ENCODE data around the gene PXDC1. TPM values are rescaled to one million over a fixed set of nuclear protein-coding genes. Genes with fewer than 3 reads are reported as not detected.

Gene PXDC1
- total and polyA plus RNA-seq, 4 donors: 24.1 to 106 (median 77.6) TPM

- Histone ChIP-seq H3K4me1 (ENCODE audit: control insufficient read depth in 4 of 4, insufficient read depth in 4 of 4, low read length in 3 of 4) (peaks cover 27 to 95% (median 75%) of the 10 kb centered on the region in 4 donors), H3K9me3 (ENCODE audit: control insufficient read depth in 4 of 4, low read length in 3 of 4) (no peaks in the 10 kb centered on the region), H3K4me3 (ENCODE audit: low read depth in 1 of 3, low read length in 3 of 3) (no peak overlapping the region), H3K36me3 (ENCODE audit: control insufficient read depth in 4 of 4, insufficient read depth in 3 of 4, low read depth in 1 of 4, low read length in 3 of 4) (peaks cover 0 to 5% (median 0%) of the 10 kb centered on the region in 4 donors), H3K27me3 (ENCODE audit: control insufficient read depth in 4 of 4, insufficient read depth in 4 of 4, low read length in 3 of 4) (no peaks in the 10 kb centered on the region), H3K9ac (ENCODE audit: low read depth in 1 of 2, low read length in 2 of 2) (peak overlapping the region in 1 of 2 donors; percentile 65), H3K27ac (ENCODE audit: low read depth in 1 of 2, low read length in 2 of 2) (peak overlapping the region; percentile 81 to 96)
- no peak for DNase-seq (ENCODE audit: low spot score)
- no peak for TF ChIP-seq JUND (IDR thresholded peaks at IDR 0.05)
- TF ChIP-seq HNF4A (conservative IDR thresholded peaks at IDR 0.05): no peak
- no peak for TF ChIP-seq SP1 (IDR thresholded peaks at IDR 0.05)
- WGBS: 81% methylated on average over 19 of the region's 19 CpGs
Measured at GRCh38 chr6:3744211-3744900, 7.2 kb downstream of the PXDC1 start.

- peak overlapping the region in 2 of 3 donors; percentile 19 to 27 for H3K4me3 ChIP-seq (ENCODE audit: low read depth in 1 of 3, low read length in 3 of 3)
- H3K9me3 ChIP-seq (ENCODE audit: control insufficient read depth in 4 of 4, low read length in 3 of 4): no peaks in the 10 kb centered on the region
- no peak for DNase-seq (ENCODE audit: low spot score)
- TF ChIP-seq SP1 (IDR thresholded peaks at IDR 0.05): no peak
- TF ChIP-seq FOXA1 (IDR thresholded peaks at IDR 0.05): no peak
- TF ChIP-seq, protein P1, sequence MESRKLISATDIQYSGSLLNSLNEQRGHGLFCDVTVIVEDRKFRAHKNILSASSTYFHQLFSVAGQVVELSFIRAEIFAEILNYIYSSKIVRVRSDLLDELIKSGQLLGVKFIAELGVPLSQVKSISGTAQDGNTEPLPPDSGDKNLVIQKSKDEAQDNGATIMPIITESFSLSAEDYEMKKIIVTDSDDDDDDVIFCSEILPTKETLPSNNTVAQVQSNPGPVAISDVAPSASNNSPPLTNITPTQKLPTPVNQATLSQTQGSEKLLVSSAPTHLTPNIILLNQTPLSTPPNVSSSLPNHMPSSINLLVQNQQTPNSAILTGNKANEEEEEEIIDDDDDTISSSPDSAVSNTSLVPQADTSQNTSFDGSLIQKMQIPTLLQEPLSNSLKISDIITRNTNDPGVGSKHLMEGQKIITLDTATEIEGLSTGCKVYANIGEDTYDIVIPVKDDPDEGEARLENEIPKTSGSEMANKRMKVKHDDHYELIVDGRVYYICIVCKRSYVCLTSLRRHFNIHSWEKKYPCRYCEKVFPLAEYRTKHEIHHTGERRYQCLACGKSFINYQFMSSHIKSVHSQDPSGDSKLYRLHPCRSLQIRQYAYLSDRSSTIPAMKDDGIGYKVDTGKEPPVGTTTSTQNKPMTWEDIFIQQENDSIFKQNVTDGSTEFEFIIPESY (IDR thresholded peaks at IDR 0.05): no peak
- TF ChIP-seq REST (IDR thresholded peaks at IDR 0.05): no peak
- TF ChIP-seq YY1 (IDR thresholded peaks at IDR 0.05): no peak
- TF ChIP-seq JUND (IDR thresholded peaks at IDR 0.05): no peak
- TF ChIP-seq NR2F2 (IDR thresholded peaks at IDR 0.05): no peak
- no peak for TF ChIP-seq HNF4G (IDR thresholded peaks at IDR 0.05)
- TF ChIP-seq, protein P2, sequence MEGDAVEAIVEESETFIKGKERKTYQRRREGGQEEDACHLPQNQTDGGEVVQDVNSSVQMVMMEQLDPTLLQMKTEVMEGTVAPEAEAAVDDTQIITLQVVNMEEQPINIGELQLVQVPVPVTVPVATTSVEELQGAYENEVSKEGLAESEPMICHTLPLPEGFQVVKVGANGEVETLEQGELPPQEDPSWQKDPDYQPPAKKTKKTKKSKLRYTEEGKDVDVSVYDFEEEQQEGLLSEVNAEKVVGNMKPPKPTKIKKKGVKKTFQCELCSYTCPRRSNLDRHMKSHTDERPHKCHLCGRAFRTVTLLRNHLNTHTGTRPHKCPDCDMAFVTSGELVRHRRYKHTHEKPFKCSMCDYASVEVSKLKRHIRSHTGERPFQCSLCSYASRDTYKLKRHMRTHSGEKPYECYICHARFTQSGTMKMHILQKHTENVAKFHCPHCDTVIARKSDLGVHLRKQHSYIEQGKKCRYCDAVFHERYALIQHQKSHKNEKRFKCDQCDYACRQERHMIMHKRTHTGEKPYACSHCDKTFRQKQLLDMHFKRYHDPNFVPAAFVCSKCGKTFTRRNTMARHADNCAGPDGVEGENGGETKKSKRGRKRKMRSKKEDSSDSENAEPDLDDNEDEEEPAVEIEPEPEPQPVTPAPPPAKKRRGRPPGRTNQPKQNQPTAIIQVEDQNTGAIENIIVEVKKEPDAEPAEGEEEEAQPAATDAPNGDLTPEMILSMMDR (IDR thresholded peaks at IDR 0.05; ENCODE audit: low read depth, low read length, missing input control): no peak
- no peak for TF ChIP-seq TAF1 (conservative IDR thresholded peaks at IDR 0.05)
- no peak for TF ChIP-seq RXRA (IDR thresholded peaks at IDR 0.05)
- TF ChIP-seq, protein P3, sequence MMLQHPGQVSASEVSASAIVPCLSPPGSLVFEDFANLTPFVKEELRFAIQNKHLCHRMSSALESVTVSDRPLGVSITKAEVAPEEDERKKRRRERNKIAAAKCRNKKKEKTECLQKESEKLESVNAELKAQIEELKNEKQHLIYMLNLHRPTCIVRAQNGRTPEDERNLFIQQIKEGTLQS (IDR thresholded peaks at IDR 0.05): no peak
- TF ChIP-seq EGR1 (IDR thresholded peaks at IDR 0.05; ENCODE audit: low read depth in 2 of 2): no peak
- TF ChIP-seq MAX (IDR thresholded peaks at IDR 0.05): no peak
- no peak for TF ChIP-seq RAD21 (IDR thresholded peaks at IDR 0.05)
- TF ChIP-seq FOXA2 (IDR thresholded peaks at IDR 0.05): no peak
- peaks cover 0 to 9% (median 2%) of the 10 kb centered on the region in 4 donors for H3K36me3 ChIP-seq (ENCODE audit: control insufficient read depth in 4 of 4, insufficient read depth in 3 of 4, low read depth in 1 of 4, low read length in 3 of 4)
- WGBS: 84% methylated on average over 10 of the region's 10 CpGs
- H3K27ac ChIP-seq (ENCODE audit: low read depth in 1 of 2, low read length in 2 of 2): peak overlapping the region; percentile 81 to 96
- H3K4me1 ChIP-seq (ENCODE audit: control insufficient read depth in 4 of 4, insufficient read depth in 4 of 4, low read length in 3 of 4): peaks cover 27 to 87% (median 68%) of the 10 kb centered on the region in 4 donors
- H3K9ac ChIP-seq (ENCODE audit: low read depth in 1 of 2, low read length in 2 of 2): peak overlapping the region; percentile 65 to 67
- no peaks in the 10 kb centered on the region for H3K27me3 ChIP-seq (ENCODE audit: control insufficient read depth in 4 of 4, insufficient read depth in 4 of 4, low read length in 3 of 4)
Measured at GRCh38 chr6:3743541-3743940, 8.0 kb downstream of the PXDC1 start.

All from liver (tissue), 9 donors.